ENCODE results near the gene TNFRSF17. TPM values are rescaled to one million over a fixed set of nuclear protein-coding genes. Genes with fewer than 3 reads are reported as not detected.

TNFRSF17 gene
- total RNA-seq (2021; fragmentation: NEBNext Ultra II Directional; extraction: Animal tissue kit (Norgen Biotek cat#: 25700)) (not detected in 2 replicates), polyA plus RNA-seq (2011; rRNA removed) (not detected in 2 replicates), polyA minus RNA-seq (2011; rRNA and poly(A)+ RNA removed) (not detected in 2 replicates)
- not detected for polyA plus RNA-seq (2011; cell fraction: cytosol; rRNA removed)
- polyA plus RNA-seq (2011; cell fraction: nucleus; rRNA removed): not detected
- polyA plus RNA-seq (2012, experiment 1 of 2): not detected in 4 replicates
- polyA plus RNA-seq (2012, experiment 2 of 2): not detected
- polyA plus RNA-seq (2013, experiment 1 of 2): not detected
- not detected for polyA plus RNA-seq (2013, experiment 2 of 2)
- not detected for polyA minus RNA-seq (2011; cell fraction: cytosol; rRNA and poly(A)+ RNA removed)
- not detected for polyA minus RNA-seq (2011; cell fraction: nucleus; rRNA and poly(A)+ RNA removed)
- long read RNA-seq, experiment 1: 0 reads
- long read RNA-seq, experiment 2: 0 reads

GRCh38 chr16:11964761-11965551 is at the start of gene TNFRSF17:
Gene TNFRSF17 (plus strand): TSS chr16:11965210. CDS start chr16:11965325, 115 bp downstream.
- Histone ChIP-seq H2BK5ac (ENCODE audit: low read depth, low read length) (no peak within 1 kb of the TSS), H3K9me3 (ENCODE audit: insufficient read depth in 2 of 2, low read depth in 1 of 2, low read length in 1 of 2) (no peaks in the 10 kb centered on the region), H3K4me2 (ENCODE audit: insufficient read depth in 1 of 2, low read depth in 2 of 2, low read length in 2 of 2) (no peak within 1 kb of the TSS), H3K4ac (replicated peaks; ENCODE audit: insufficient read length, low read depth, low read length) (no peak within 1 kb of the TSS), H4K5ac (ENCODE audit: insufficient read length, low read depth, low read length) (no peak within 1 kb of the TSS), H2BK120ac (replicated peaks; ENCODE audit: low read depth, low read length) (no peak within 1 kb of the TSS), H4K8ac (ENCODE audit: extremely low read depth, insufficient read depth, low read length) (no peak within 1 kb of the TSS), H3K23ac (ENCODE audit: insufficient read length) (no peak within 1 kb of the TSS), H3K56ac (replicated peaks; ENCODE audit: insufficient read length, low read depth, low read length) (no peak within 1 kb of the TSS), H3K9ac (replicated peaks in 1 of 4; ENCODE audit: extremely low read depth in 1 of 4, low read depth in 3 of 4, low read length in 3 of 4) (no peak within 1 kb of the TSS), H4K91ac (replicated peaks; ENCODE audit: insufficient read length, low read length) (peak within 1 kb of the TSS; percentile 55), H3K23me2 (ENCODE audit: low read depth, low read length) (no peaks in the 10 kb centered on the region), H2BK12ac (ENCODE audit: low read depth, low read length) (no peak within 1 kb of the TSS), H2AFZ (ENCODE audit: low read length) (peak within 1 kb of the TSS; percentile 67; the same call in 1 of the 2 replicates), H3K4me1 (replicated peaks in 1 of 4; ENCODE audit: control insufficient read depth in 3 of 4, insufficient read depth in 4 of 4, low read length in 3 of 4) (no peaks in the 10 kb centered on the region), H3K14ac (ENCODE audit: insufficient read length) (no peak within 1 kb of the TSS), H3K18ac (ENCODE audit: extremely low read depth, low read length) (no peak within 1 kb of the TSS), H3K79me1 (ENCODE audit: low read depth, low read length) (no peaks in the 10 kb centered on the region), H3K36me3 (ENCODE audit: control insufficient read depth in 2 of 4, insufficient read depth in 4 of 4, low read length in 3 of 4) (no peaks in the 10 kb centered on the region), H4K20me1 (replicated peaks in 1 of 2; ENCODE audit: control insufficient read depth in 1 of 2, insufficient read depth in 2 of 2, low read length in 2 of 2) (peaks cover 0 to 2% of the 10 kb centered on the region in 2 experiments), H3K4me3 (ENCODE audit: extremely low read depth in 1 of 4, insufficient read depth in 2 of 4, low read depth in 3 of 4, low read length in 4 of 4) (no peak within 1 kb of the TSS), H2BK20ac (ENCODE audit: low read length) (no peak within 1 kb of the TSS), H2BK15ac (ENCODE audit: low read length) (no peak within 1 kb of the TSS), H2AK5ac (ENCODE audit: low read depth, low read length) (no peak within 1 kb of the TSS), H3K79me2 (ENCODE audit: control insufficient read depth in 1 of 2, insufficient read depth in 2 of 2, low read length in 2 of 2) (no peaks in the 10 kb centered on the region), H3K27ac (ENCODE audit: low read depth, low read length) (no peak within 1 kb of the TSS), H3K27me3 (replicated peaks in 1 of 4; ENCODE audit: control insufficient read depth in 3 of 4, extremely low read depth in 1 of 4, insufficient read depth in 3 of 4, low read length in 3 of 4) (no peaks in the 10 kb centered on the region)
- CTCF ChIA-PET (ENCODE audit: partially characterized antibody): interaction anchor here (1.1 to 3.2 kb wide), 3 partner anchors 16 to 103 kb away, joined by 4 to 12 read pairs (median 8); no protein-coding TSS in a partner anchor
- POLR2A ChIA-PET (ENCODE audit: partially characterized antibody): no interaction called here
- FAIRE-seq (no peak), DNase-seq (ENCODE audit: low read depth in 1 of 2, low spot score in 2 of 2) (no peak)
- WGBS, 2 experiments (ENCODE audit: extremely low coverage in 1 of 2, insufficient coverage in 1 of 2, insufficient read length in 1 of 2, insufficient replicate concordance in 2 of 2, low coverage in 1 of 2, low lambda C conversion rate in 2 of 2, missing lambda C conversion rate in 1 of 2): 79% methylated on average over 9 of the region's 9 CpGs; no CpG with 5 or more reads in 1 of the 2 experiments
- TF ChIP-seq MAFK (IDR thresholded peaks at IDR 0.05; ENCODE audit: low read depth, low read length) (no peak), TAF1 (IDR thresholded peaks at IDR 0.05; ENCODE audit: low read depth, low read length) (no peak), CTBP2 (IDR thresholded peaks at IDR 0.05; ENCODE audit: borderline replicate concordance, insufficient read depth, insufficient read length, low read length) (no peak), SAP30 (IDR thresholded peaks at IDR 0.05; ENCODE audit: insufficient read depth, insufficient replicate concordance, low read length) (no peak), ATF2 (IDR thresholded peaks at IDR 0.05; ENCODE audit: low read length) (no peak), BCL11A (IDR thresholded peaks at IDR 0.05; ENCODE audit: low read depth in 2 of 2, low read length in 2 of 2) (no peak), TAF7 (optimal IDR thresholded peaks at IDR 0.05; ENCODE audit: borderline replicate concordance, low read depth, low read length) (no peak), CBX8 (IDR thresholded peaks at IDR 0.05; ENCODE audit: borderline replicate concordance, low read depth, low read length) (no peak)

All from H1 (cell line).